ENCODE results near the gene TRIM43B. TPM values are rescaled to one million over a fixed set of nuclear protein-coding genes. Genes with fewer than 3 reads are reported as not detected.
"Not testable (repeated sequence)": the region's sequence is repeated elsewhere in the genome, so short reads cannot be mapped to it uniquely, and the experiment has no call there.

Gene TRIM43B
- total RNA-seq, 4 donors from 2014 or later = not detected

GRCh38 chr2:95524195-95524594, 39.6 kb upstream of the TRIM43B start:
- no peaks in the 10 kb centered on the region for H3K9me3 ChIP-seq
- peaks cover 21 to 23% of the 10 kb centered on the region in 2 donors for H3K4me1 ChIP-seq
- no peaks in the 10 kb centered on the region for H3K27me3 ChIP-seq
- H3K36me3 ChIP-seq = no peaks in the 10 kb centered on the region
- no peak for DNase-seq
- WGBS, 2 donors = 82 to 83% methylated on average over 2 of the region's 2 CpGs
- no peak for TF ChIP-seq POLR2A (IDR thresholded peaks at IDR 0.05)
- no peak for TF ChIP-seq CTCF (IDR thresholded peaks at IDR 0.05)
- no peak overlapping the region for H3K4me3 ChIP-seq (replicated peaks in 1 of 3)
- intact Hi-C loops (cut with DNase I) = no loop called here
- no peak overlapping the region for H3K27ac ChIP-seq

GRCh38 chr2:95514718-95515117, 30.2 kb upstream of the TRIM43B start:
- no peaks in the 10 kb centered on the region for H3K27me3 ChIP-seq
- peak overlapping the region in 2 of 3 donors; percentile 2 to 19 for H3K27ac ChIP-seq
- WGBS, 2 donors = 50 to 59% methylated on average over 6 of the region's 6 CpGs
- TF ChIP-seq CTCF (IDR thresholded peaks at IDR 0.05) = no peak
- no peak for TF ChIP-seq POLR2A (IDR thresholded peaks at IDR 0.05)
- H3K36me3 ChIP-seq = no peaks in the 10 kb centered on the region
- no peak overlapping the region for H3K4me3 ChIP-seq (replicated peaks in 1 of 3)
- peak; percentile 69 to 74 for DNase-seq
- intact Hi-C loops (cut with DNase I) = no loop called here
- peaks cover 0 to 8% of the 10 kb centered on the region in 2 donors for H3K4me1 ChIP-seq
- no peaks in the 10 kb centered on the region for H3K9me3 ChIP-seq

- 90% methylated on average over 8 of the region's 8 CpGs for WGBS, 2 donors
- H3K9me3 ChIP-seq; H3K4me1 ChIP-seq; H3K27me3 ChIP-seq; H3K4me3 ChIP-seq (replicated peaks in 1 of 3); H3K36me3 ChIP-seq; intact Hi-C loops (cut with DNase I); DNase-seq: not testable (repeated sequence)
- peak overlapping the region in 1 of 3 donors; percentile 2 for H3K27ac ChIP-seq
Measured at GRCh38 chr2:95514226-95514625, 29.7 kb upstream of the TRIM43B start.

GRCh38 chr2:95509408-95509807, 24.9 kb upstream of the TRIM43B start:
- no peak for DNase-seq
- no peaks in the 10 kb centered on the region for H3K36me3 ChIP-seq
- no peak overlapping the region for H3K4me3 ChIP-seq (replicated peaks in 1 of 3)
- WGBS, 2 donors = 94 to 97% methylated on average over 2 of the region's 2 CpGs
- H3K9me3 ChIP-seq = no peaks in the 10 kb centered on the region
- H3K4me1 ChIP-seq = no peaks in the 10 kb centered on the region
- intact Hi-C loops (cut with DNase I) = no loop called here
- no peak overlapping the region for H3K27ac ChIP-seq
- TF ChIP-seq CTCF (IDR thresholded peaks at IDR 0.05) (no peak), POLR2A (IDR thresholded peaks at IDR 0.05) (no peak)
- no peaks in the 10 kb centered on the region for H3K27me3 ChIP-seq

GRCh38 chr2:95505222-95505621, 20.7 kb upstream of the TRIM43B start:
- Histone ChIP-seq H3K27ac (no peak overlapping the region), H3K4me1 (no peaks in the 10 kb centered on the region), H3K36me3 (no peaks in the 10 kb centered on the region), H3K4me3 (replicated peaks in 1 of 3) (no peak overlapping the region), H3K9me3 (no peaks in the 10 kb centered on the region), H3K27me3 (no peaks in the 10 kb centered on the region)
- intact Hi-C loops (cut with DNase I) = no loop called here
- WGBS, 2 donors = 79 to 94% methylated on average over 4 of the region's 4 CpGs
- no peak for DNase-seq
- no peak for TF ChIP-seq CTCF (IDR thresholded peaks at IDR 0.05)
- TF ChIP-seq POLR2A (IDR thresholded peaks at IDR 0.05) = no peak

- no peaks in the 10 kb centered on the region for H3K9me3 ChIP-seq
- H3K27me3 ChIP-seq = no peaks in the 10 kb centered on the region
- no peak overlapping the region for H3K27ac ChIP-seq
- no peak for DNase-seq
- no peaks in the 10 kb centered on the region for H3K36me3 ChIP-seq
- TF ChIP-seq POLR2A (IDR thresholded peaks at IDR 0.05) (no peak), CTCF (IDR thresholded peaks at IDR 0.05) (no peak)
- no peak overlapping the region for H3K4me3 ChIP-seq (replicated peaks in 1 of 3)
- no peaks in the 10 kb centered on the region for H3K4me1 ChIP-seq
- intact Hi-C loops (cut with DNase I) = no loop called here
Measured at GRCh38 chr2:95500854-95501253, 16.3 kb upstream of the TRIM43B start.

- H3K36me3 ChIP-seq; H3K4me3 ChIP-seq (replicated peaks in 1 of 3); intact Hi-C loops (cut with DNase I); H3K9me3 ChIP-seq; H3K27me3 ChIP-seq; H3K4me1 ChIP-seq: not testable (repeated sequence)
- WGBS, 2 donors = 30 to 46% methylated on average over 1 of the region's 1 CpG
- DNase-seq = peak; percentile 35 to 37
- H3K27ac ChIP-seq = peak overlapping the region in 1 of 3 donors; percentile 32
Measured at GRCh38 chr2:95492076-95492475, 7.5 kb upstream of the TRIM43B start.

GRCh38 chr2:95475025-95475424, 9.5 kb downstream of the TRIM43B start:
- H3K4me1 ChIP-seq; H3K27ac ChIP-seq; H3K9me3 ChIP-seq; DNase-seq; intact Hi-C loops (cut with DNase I); H3K4me3 ChIP-seq (replicated peaks in 1 of 3); H3K36me3 ChIP-seq; H3K27me3 ChIP-seq: not testable (repeated sequence)
- WGBS, 2 donors = no CpG with 5 or more reads among the region's 3 CpGs
